ENCODE data around the gene AP1M2.
"Not testable (repeated sequence)": the region's sequence is repeated elsewhere in the genome, so short reads cannot be mapped to it uniquely, and the experiment has no call there.

The AP1M2 gene

DNA sequence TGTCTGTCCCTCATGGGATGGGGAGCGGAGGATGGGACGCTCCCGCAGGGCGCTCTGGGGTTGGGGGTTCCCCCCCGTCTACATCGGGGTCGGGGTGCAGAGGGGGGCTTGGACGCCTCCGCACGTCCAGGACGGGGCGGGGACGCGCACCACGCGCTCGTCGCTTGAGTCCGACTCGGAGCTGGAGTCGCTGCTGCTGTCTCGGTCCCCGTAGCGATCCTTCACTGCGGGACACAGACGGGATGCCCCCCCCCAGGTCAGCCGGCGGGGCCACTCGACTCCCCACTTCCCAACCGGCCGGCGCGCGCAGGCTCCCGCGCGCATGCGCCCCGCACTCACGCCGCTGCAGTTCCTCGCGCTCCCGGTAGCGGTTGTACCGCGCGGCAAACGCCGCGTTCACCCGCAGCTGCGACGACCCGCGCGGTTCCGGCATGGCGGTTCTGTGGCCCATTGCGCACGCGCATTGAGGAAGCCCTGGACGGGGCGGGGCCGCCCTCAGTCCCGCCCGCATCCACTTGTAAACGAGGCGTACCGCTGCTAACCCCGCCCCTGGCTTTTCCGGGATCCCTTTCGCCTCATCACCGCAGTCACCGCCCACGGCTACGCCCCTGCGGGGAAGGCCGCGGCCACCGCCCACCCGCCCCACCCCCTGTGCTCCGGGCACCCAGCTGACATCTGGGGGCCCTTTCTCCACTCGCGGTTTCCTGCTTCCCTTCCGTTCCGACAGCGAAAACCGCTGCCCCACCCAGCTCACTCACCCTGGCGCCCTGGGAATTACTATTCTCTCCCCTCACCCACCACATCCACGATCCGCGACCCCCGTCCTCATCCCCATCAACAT lies 21.3 kb downstream of the AP1M2 start, which contains the start of gene KRI1:
TSS of gene KRI1 (minus strand) at position 444 of the 841 bp plus-strand sequence. CDS start at position 433, 11 bp downstream.
- peak; percentile 94 to 97 for DNase-seq (ENCODE audit: low read depth in 1 of 2, low spot score in 1 of 2)

DNA sequence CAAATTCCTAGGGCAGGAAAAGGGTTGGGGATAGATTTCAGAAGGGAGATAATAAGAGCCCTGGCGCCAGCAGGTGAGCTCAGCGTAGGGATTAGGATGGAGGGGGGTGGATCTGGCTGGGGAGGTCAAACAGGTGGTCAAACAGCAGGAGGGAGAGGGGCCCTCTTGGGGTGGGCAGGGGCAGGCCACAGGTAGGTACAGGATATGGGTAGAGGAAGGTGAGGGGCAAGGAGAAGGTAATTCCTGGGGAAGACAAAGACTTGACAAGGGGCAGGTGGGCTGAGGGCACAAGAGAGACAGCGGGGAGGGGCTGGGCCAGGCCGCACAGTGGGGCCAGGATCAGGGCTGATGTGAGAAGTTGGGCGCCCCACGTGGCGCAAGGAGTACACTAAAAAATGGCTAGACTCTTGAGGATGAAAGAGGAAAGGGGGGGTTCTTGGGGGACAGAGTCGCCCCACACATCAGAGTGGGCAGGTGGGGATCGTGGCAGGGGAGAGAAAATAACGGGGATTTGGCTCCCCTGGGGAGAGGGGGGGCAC lies 22.0 kb downstream of the AP1M2 start:
- no peak for DNase-seq (ENCODE audit: low read depth in 1 of 2, low spot score in 1 of 2)

DNA sequence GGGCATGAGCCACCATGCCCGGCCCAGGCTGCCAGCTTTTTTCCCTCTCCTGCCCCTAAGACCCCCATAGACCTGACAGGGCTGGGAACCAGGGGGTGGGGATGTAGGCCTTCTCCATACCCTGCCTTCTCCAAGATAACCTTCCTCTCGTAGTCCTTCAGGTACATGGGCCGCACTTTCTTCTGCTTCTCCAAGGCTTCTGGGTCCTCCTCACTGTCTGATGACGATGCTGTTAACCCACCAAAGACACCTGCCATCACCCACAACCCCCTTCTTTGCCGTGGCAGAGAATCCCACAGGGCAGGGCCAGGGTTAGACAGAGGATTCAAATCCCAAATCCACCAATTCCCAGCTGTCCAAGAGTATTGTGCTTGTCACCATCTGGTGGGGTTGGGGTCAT lies 24.5 kb downstream of the AP1M2 start:
- DNase-seq (ENCODE audit: low read depth in 1 of 2, low spot score in 1 of 2), result no peak

DNA sequence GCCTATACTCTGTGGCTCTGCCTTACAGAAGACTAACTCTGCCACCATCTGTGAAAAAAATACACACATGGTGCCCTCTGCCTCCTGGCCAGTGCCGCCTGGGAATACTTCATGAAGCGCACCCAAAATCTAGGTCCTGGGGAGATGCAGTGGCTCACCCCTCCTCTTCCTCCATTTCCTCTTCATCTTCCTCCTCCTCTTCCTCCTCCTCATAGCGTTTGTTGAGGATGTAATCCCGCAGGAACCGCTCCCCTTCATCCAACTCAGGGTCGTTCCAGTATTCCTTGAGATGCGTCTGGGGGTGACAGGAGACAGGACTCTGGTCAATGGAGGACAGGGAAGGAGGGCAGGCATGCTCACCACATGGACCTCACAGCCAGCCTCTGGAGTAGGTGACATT lies 27.0 kb downstream of the AP1M2 start:
- no peak for DNase-seq (ENCODE audit: low read depth in 1 of 2, low spot score in 1 of 2)

DNA sequence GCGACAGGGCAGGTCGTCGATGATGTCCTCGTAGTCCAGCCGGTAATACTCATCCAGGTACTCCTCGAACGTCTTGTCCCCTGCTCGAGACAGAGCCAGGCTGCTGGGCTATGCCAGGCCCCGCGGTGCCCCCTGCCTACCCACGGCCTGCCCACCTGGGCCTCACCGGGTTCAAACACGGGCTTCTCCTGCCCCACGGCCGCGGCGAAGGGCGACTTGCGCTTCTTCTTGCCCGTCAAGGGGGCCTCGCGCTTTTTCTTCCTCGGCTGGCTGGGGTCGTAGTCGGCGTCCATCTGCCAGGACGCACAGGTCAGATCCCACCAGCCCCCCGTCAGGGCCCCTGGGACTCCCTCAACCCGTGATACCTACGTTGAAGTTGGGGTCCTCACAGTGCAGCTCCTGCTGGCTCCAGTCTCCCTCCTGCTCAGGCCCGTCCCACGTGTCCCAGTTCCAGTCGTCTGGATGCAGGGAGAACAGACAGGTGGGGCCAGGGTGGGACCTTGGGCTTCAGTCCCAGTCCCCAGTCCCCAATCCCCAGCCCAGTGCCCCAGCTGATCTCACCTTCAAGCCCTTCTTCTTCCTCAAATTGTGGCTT lies 29.4 kb downstream of the AP1M2 start:
- no peak for DNase-seq (ENCODE audit: low read depth in 1 of 2, low spot score in 1 of 2)

DNA sequence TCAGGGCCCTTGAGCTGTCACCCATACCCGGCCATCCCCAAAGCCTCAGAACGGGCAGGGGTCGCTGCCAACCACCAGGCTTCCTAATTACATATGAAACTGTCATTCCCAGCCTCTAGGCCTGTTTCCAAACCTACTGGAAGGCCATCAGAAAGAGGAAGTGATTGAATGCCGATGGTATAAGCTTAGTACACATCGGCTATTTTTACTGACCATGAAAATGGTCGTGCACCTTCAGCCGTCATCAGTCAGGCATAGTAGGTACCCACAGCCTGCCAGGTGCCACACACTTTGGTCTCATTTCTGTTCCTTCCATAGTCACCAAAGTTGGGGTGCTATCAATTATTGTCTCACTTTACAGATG lies 31.5 kb downstream of the AP1M2 start:
- DNase-seq (ENCODE audit: low read depth in 1 of 2, low spot score in 1 of 2), result no peak

DNA sequence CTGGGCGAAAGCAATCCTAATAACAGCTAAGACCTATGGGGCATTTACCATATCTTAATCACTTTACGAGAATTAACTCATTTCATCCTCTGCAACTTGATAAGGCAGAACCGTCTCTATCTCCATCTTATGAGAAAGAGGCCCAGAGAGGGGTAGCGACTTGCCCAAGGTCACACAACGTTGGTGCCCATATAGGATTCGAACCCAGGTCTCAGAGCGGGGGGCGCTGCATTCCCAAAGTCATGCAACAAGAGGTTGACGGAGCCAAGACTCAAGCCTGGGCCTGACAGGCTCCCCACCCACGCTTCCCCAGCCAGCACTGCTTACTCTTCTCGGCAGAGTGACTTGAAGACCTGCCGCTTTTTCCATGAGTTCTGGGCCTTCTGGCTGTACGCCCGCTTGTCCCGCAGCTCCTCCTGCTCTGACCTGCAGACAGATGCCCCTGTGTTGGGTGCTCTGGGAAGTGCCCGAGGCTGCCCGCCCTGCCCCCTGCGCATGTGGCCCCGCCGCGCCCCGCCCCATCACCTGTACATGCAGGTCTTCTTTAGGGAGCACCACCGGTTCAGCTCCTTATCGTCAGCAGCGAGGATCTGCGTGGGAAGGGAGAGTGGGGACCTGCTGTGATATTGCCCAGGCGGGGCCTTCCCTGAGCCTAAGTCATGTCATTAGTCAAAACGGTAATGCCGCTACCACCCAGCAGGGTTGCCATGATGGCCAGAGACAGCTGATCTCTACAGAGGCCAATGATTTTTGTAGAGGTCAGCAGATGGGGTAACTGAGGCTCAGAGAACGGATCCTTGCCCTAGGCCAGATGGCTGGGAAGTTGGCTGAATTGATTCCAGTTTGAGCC lies 32.1 kb downstream of the AP1M2 start:
- DNase-seq (ENCODE audit: low read depth in 1 of 2, low spot score in 1 of 2), result no peak

DNA sequence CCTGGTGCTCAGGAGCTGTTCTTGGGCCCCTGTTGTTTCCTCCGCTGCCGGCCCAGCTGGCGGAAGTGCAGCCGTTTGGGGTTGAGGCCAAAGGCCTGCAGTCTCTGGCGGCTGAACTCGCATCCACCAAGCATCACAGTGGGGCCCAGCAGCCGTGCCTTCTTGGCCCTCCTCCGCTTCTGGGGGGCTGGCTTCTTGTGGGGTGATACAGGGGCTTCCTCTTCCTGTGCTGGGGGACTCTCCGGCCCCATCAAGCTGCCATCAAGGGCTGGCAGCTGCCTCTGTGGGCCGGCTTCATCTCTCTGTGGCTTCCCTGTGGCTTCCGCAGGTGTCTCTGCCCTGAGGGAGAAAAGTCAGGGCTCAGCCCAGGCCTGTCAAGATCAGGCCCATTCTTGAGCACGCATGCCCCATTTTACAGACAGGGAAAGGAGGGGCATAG lies 33.1 kb downstream of the AP1M2 start:
- DNase-seq (ENCODE audit: low read depth in 1 of 2, low spot score in 1 of 2), result no peak

DNA sequence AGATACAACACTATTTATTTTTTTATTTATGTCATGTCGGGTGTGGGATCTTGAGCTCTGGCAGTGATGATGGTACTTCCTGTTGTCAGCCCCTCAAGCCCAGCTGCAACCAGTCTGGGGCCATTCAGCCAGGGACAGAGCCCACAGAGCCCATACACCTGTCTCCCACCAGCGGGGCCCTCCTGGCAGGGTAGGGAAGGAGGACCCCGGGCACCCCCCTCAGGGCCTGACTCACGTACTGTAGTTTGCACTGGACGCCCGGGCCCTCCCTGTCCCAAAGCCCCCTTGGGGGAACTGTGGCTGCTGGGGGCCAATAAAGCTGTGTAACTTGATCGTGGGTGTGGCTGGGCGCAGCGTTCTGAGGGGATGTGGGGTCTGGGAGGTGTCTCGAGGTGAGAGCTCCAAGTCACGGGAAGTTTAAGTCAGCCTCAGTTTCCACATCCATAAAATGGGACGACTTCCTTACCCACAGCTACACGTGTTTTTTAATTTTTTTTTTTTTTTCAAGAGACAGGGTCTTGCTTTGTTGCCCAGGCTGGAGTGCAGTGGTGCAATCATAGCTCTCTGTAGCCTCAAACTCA lies 33.9 kb downstream of the AP1M2 start:
- DNase-seq (ENCODE audit: low read depth in 1 of 2, low spot score in 1 of 2), result no peak

DNA sequence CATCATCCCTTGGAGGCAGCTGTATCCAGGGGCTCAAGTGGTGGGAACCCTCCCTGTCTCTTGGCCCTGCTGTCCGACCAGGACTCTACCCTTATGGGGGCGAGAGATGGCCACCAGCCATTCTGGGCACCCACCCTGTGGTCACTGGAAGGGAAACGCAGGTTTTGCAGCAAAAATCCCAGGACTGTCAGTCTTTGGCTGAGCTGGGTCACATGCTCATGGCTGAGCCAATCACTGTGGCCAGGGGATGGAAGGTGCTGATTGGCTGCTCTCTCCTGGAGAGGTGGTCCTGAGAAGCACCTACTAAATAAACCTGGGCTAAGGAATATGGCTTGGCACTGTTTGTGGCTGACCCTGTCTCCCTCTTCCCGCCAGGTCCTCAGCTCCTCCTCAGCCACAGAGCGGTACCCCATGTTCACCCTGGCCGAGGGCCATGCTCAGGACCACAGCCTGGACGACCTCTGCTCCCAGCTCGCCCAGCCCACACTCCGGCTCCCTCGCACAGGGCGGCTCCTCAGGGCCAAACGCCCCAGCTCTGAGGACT lies 34.5 kb downstream of the AP1M2 start:
- no peak for DNase-seq (ENCODE audit: low read depth in 1 of 2, low spot score in 1 of 2)

DNA sequence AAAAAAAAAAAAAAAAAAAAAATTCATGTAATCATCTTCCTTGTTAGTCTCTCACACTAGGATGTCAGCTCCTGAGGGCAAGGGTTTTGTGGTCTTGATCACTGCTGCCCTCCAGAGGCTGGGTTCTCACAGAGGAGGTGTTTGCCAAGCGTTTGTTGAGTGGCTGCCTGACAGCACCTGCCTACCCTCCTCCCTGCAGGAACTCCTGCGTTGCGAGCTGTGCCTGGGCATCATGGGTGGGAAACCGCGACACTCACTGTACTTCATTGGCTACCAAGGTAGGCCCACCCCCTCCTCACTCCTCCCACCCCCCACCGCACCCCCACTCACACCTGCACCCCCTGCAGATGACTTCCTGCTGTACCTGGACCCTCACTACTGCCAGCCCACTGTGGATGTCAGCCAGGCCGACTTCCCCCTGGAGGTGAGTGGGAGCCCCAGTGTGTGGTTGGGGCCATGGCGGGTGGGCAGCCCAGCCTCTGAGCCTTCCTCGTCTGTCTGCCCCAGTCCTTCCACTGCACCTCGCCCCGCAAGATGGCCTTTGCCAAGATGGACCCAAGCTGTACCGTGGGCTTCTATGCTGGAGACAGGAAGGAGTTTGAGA lies 35.3 kb downstream of the AP1M2 start:
- no peak for DNase-seq (ENCODE audit: low read depth in 1 of 2, low spot score in 1 of 2)

DNA sequence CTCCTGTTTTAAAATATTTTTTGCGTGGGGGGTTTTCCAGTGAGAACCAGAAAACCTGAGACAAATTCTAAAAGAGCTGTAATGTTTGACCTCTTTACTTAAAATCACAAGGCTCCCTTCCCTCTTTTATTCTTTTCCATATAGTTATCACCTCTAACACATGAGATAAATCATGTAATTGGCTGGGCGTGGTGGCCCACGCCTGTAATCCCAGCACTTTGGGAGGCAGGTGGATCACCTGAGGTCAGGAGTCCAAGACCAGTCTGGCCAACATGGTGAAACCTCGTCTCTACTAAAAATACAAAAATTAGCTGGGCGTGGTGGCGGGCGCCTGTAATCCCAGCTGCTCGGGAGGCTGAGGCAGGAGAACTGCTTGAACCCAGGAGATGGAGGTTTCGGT lies 36.1 kb downstream of the AP1M2 start:
- DNase-seq (ENCODE audit: low read depth in 1 of 2, low spot score in 1 of 2), result not testable (repeated sequence)

DNA sequence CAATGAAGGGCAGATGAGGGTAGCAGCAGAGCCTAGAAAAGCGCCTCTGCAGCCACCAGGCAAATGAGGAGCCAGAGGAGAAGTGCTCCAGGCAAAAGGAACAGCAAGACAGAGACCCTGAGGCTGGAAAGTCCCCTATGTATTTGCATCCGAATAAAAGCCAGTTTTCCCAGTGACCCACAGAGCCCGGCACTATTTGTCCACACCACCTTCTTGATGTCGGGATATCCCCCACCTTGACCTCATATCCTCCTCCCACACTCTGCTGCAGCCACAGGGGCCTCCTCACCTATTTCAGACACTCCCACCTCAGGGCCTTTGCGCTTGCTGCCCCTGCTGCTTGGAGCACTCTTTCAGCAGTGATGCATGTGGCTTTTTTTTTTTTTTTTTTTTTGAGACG lies 36.8 kb downstream of the AP1M2 start:
- DNase-seq (ENCODE audit: low read depth in 1 of 2, low spot score in 1 of 2), result no peak

DNA sequence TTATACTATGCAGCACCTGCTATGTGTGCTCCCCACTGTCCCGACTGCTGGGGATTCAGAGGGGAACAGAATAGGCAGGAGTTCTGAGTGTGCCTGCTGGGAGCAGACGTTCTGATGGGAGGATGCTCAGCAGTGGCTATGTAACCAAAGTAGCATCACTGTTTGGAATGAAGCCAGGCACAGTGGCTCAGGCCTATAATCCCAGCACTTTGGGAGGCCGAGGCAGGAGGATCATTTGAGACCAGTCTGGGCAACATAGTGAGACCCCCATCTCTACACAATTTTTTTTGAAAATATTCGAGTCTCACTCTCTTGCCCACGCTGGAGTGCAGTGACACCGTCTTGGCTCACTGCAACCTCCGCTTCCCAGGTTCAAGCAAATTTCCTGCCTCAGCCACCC lies 37.4 kb downstream of the AP1M2 start:
- DNase-seq (ENCODE audit: low read depth in 1 of 2, low spot score in 1 of 2), result no peak

DNA sequence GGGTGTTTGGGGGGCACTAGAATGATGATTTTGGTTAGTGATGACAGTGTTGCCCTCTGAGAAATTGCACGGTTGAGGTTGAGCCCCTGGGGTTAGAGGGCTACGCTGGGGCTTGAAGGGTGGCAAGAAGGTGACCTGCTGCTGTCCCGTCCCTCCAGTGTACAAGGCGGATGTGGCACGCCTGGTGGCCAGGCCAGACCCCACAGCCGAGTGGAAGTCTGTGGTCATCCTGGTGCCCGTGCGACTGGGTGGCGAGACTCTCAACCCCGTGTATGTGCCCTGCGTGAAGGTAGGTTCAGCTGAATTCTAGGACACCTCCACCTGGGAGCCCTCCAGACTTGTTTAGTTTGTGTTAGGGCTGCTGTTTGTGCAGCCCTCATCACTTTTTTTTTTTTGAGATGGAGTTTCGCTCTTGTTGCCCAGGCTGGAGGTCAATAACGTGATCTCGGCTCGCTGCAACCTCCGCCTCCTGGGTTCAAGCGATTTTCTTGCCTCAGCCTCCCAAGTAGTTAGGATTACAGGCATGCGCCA lies 38.3 kb downstream of the AP1M2 start:
- no peak for DNase-seq (ENCODE audit: low read depth in 1 of 2, low spot score in 1 of 2)

DNA sequence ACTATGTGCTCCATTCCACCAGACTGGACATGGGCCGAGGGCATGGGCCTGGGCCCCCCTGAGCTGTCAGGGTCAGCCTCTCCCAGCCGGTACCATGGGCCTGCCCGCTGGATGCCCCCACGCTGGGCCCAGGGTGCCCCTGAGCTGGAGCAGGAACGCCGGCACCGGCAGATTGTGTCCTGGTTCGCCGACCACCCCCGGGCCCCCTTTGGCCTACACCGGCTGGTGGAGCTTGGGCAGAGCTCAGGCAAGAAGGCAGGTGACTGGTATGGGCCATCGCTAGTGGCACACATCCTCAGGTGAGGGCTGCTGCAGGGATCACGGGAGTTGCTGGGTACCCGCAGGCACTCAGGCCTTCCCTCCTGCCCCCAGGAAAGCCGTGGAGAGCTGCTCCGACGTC lies 40.3 kb downstream of the AP1M2 start:
- no peak for DNase-seq (ENCODE audit: low read depth in 1 of 2, low spot score in 1 of 2)

DNA sequence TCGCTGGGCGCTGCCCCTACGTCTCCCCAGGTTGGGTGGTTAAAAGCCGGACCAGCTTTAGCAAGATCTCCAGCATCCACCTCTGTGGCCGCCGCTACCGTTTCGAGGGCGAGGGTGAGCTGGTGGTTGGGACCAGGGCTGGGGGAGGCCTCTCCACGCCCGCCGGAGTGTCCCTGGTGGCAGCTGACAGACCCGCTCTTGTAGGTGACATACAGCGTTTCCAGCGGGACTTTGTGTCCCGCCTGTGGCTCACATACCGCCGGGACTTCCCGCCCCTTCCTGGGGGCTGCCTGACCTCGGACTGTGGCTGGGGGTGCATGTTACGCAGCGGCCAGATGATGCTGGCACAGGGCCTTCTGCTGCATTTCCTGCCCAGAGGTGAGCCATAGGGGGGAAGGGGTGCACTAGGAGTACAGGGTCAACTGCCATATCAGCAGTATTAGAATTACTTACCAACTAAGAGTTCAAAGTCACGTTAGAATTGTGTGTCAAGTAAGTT lies 42.3 kb downstream of the AP1M2 start:
- DNase-seq (ENCODE audit: low read depth in 1 of 2, low spot score in 1 of 2), result no peak

DNA sequence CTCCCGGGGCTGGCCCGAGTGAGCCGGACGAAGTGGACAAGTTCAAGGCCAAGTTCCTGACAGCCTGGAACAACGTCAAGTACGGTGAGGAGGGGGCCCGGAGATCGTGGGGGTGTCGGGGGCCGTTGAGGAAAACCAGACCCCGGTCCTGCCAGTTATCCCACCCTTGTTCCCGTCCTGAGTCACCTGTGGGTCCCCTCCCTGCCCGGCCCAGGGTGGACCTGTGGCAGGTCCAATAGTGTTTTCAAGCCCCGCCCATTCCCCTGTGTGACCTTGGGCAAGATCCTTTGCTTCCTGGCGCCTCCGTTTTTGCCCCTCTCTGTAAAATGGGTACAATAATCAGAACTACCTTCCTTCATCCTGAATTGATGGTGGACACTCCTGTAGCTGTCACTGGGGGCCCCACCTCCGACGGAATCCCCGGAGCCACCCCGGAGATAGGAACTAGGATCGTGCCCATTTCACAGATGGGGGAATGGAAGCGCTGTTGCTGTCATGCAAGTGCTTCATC lies 42.8 kb downstream of the AP1M2 start:
- no peak for DNase-seq (ENCODE audit: low read depth in 1 of 2, low spot score in 1 of 2)

DNA sequence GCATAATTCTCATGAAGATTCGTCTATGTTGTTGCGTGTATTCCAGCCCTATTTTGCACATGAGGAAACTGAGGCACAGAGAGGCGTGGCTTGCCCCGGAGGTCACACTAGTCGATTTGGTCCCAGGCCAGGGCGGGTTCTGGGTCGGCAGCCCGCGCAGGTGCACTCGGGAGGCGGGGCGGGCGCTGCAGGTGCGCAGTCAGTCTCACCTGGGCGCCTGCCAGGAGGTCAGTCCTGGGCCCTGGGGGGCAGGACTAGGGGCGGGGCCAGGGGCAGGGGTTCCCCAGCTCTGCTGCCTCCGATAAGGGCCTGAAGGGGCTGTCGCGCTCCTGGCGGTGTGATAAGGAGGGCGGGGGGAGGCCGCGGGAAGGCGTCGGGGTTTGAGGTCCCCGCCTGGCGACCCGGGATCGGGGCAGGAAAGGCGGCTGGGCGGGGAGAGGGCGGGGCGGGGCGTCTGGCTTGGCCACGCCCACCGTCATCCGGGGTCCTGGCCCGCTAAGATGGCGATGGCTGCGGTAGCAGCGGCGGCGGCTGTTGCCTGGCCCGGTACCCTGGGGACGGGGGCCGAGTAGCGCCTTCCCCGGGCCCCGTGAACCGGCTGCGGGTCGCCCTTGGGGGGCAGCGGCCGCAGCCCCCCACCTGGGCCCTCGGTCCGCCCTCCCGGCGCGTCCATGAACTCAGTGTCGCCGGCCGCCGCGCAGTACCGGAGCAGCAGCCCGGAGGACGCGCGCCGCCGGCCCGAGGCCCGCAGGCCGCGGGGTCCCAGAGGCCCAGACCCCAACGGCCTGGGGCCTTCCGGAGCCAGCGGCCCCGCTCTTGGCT lies 43.5 kb downstream of the AP1M2 start, which contains the start of gene ATG4D:
TSS of gene ATG4D (plus strand) at position 485 of the 822 bp plus-strand sequence. CDS start at position 672, 187 bp downstream.
- peak; percentile 68 to 74 for DNase-seq (ENCODE audit: low read depth in 1 of 2, low spot score in 1 of 2)

All from activated CD4-positive, alpha-beta T cell treated with anti-CD3 and anti-CD28 coated beads, Interleukin-2, amount 50 U/mL, for 24 hours (primary cell).